Hepatocyte (in vitro differentiated cells): Measurements from ENCODE around the gene GFM1. TPM values are rescaled to one million over a fixed set of nuclear protein-coding genes. Genes with fewer than 3 reads are reported as not detected.

ENCODE experiments used
- DNase-seq: peaks from one replicate; pipeline ENCODE4 v3.0.0-alpha.2; 2016; ENCODE audit warnings: low spot score
- H2AFZ ChIP-seq: fragments of 200-600 bp; sonication (generic); 2 replicates; pipeline ENCODE4 v1.6.0; 2016; ENCODE audit warnings: antibody characterized with exemption, mild to moderate bottlenecking
- H3K27ac ChIP-seq: fragments of 200-600 bp; sonication (generic); 2 replicates; pipeline ENCODE4 v1.5.1; 2016; ENCODE audit warnings: mild to moderate bottlenecking
- H3K27me3 ChIP-seq: fragments of 200-600 bp; sonication (generic); 2 replicates; pipeline ENCODE4 v1.6.1; 2016
- H3K36me3 ChIP-seq: fragments of 200-600 bp; sonication (generic); replicated peaks from 2 replicates; pipeline ENCODE4 v1.5.1; 2016; ENCODE audit warnings: low read depth; ENCODE audit not compliant: insufficient read depth
- H3K4me1 ChIP-seq: fragments of 200-600 bp; sonication (generic); 2 replicates; pipeline ENCODE4 v1.5.1; 2016; ENCODE audit warnings: mild to moderate bottlenecking, moderate library complexity; ENCODE audit not compliant: insufficient read depth
- H3K4me2 ChIP-seq: fragments of 200-600 bp; sonication (generic); 2 replicates; pipeline ENCODE4 v1.6.0; 2016
- H3K4me3 ChIP-seq: fragments of 200-600 bp; sonication (generic); 2 replicates; pipeline ENCODE4 v1.5.1; 2016; ENCODE audit warnings: mild to moderate bottlenecking
- H3K79me2 ChIP-seq: fragments of 200-600 bp; sonication (generic); 2 replicates; pipeline ENCODE4 v1.6.0; 2017; ENCODE audit warnings: mild to moderate bottlenecking
- H3K9me2 ChIP-seq: fragments of 200-600 bp; sonication (generic); replicated peaks from 2 replicates; pipeline ENCODE4 v1.6.0; 2017; ENCODE audit warnings: mild to moderate bottlenecking; ENCODE audit not compliant: insufficient read depth
- H3K9me3 ChIP-seq: fragments of 200-600 bp; sonication (generic); 2 replicates; pipeline ENCODE4 v1.5.1; 2016; ENCODE audit warnings: low read depth, mild to moderate bottlenecking
- H4K20me1 ChIP-seq: fragments of 200-600 bp; sonication (generic); 2 replicates; pipeline ENCODE4 v1.6.0; 2016; ENCODE audit warnings: mild to moderate bottlenecking; ENCODE audit not compliant: insufficient read depth, poor library complexity, severe bottlenecking
- EZH2 ChIP-seq: fragments of 200-600 bp; sonication (generic); IDR thresholded peaks from 2 replicates; pipeline ENCODE4 v1.6.1; 2016; ENCODE audit warnings: antibody characterized with exemption, mild to moderate bottlenecking, borderline replicate concordance
- EZH2phosphoT487 ChIP-seq: fragments of 200-600 bp; sonication (generic); IDR thresholded peaks from one replicate; pipeline ENCODE4 v1.6.1; 2018; ENCODE audit warnings: antibody characterized with exemption, mild to moderate bottlenecking, low read depth, moderate library complexity; ENCODE audit not compliant: unreplicated experiment, severe bottlenecking
- WGBS: methylation state at CpG from one replicate; pipeline ENCODE4 v1.1.6; 2016; ENCODE audit warnings: low lambda C conversion rate; ENCODE audit errors: missing lambda C conversion rate; 5-methylcytosine and 5-hydroxymethylcytosine counted together
- polyA plus RNA-seq: library from polyadenylated mRNA; unstranded; fragments of >200 nt; fragmentation: Nextera tagmentation; extraction: Ambion mirVana; gene quantifications from 2 replicates; pipeline ENCODE4 v1.2.1, GENCODE V29; 2016
- small RNA-seq: library from RNA; depleted of rRNA; stranded (forward); fragments of <200 nt; gene quantifications from one replicate; pipeline ENCODE3, GENCODE V24; 2014
- total RNA-seq: library from RNA; depleted of rRNA; stranded (reverse); fragments of >200 nt; gene quantifications from 2 replicates; pipeline ENCODE4 v1.2.3, GENCODE V29; 2014
- TF ChIP-seq, protein P1 (sequence below): fragments of 200-600 bp; sonication (generic); IDR thresholded peaks from 2 replicates; pipeline ENCODE4 v1.5.1; 2016; ENCODE audit warnings: antibody characterized with exemption, mild to moderate bottlenecking; ENCODE audit not compliant: poor library complexity

GFM1 gene
- total and polyA plus RNA-seq, 2 experiments from 2014 or later = 28.0 to 60.0 TPM

DNA sequence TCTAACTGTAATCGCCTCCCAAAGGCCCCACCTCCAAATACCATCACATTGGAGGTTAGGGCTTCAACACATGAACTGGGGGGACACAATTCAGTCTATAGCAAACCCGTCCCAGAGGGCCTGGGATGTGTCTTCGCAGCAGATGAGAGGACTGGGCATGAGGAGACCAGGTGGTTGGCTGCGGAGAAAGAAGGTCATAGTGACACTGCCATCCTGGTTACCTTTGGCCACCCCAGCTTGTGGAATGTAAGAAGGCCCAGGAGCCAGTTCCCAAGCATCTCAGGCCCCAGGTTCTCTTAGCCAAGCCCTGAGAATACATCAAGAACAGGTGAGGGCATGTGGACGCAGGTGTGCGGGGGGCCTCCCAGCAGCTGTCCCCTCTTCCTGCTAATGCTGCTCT lies 94.3 kb downstream of the GFM1 start:
- H3K4me3 ChIP-seq = no peak overlapping the region
- no peaks in the 10 kb centered on the region for H3K9me3 ChIP-seq
- no peaks in the 10 kb centered on the region for H3K27me3 ChIP-seq
- no peak overlapping the region for H3K27ac ChIP-seq
- H3K9me2 ChIP-seq = no peaks in the 10 kb centered on the region
- H3K4me1 ChIP-seq = no peaks in the 10 kb centered on the region
- H3K79me2 ChIP-seq = no peaks in the 10 kb centered on the region
- H3K4me2 ChIP-seq = no peak overlapping the region
- no peaks in the 10 kb centered on the region for H4K20me1 ChIP-seq
- H2AFZ ChIP-seq = no peak overlapping the region
- no peaks in the 10 kb centered on the region for H3K36me3 ChIP-seq
- DNase-seq = no peak
- no peak for TF ChIP-seq EZH2phosphoT487
- no peak for TF ChIP-seq EZH2
- TF ChIP-seq, protein P1, sequence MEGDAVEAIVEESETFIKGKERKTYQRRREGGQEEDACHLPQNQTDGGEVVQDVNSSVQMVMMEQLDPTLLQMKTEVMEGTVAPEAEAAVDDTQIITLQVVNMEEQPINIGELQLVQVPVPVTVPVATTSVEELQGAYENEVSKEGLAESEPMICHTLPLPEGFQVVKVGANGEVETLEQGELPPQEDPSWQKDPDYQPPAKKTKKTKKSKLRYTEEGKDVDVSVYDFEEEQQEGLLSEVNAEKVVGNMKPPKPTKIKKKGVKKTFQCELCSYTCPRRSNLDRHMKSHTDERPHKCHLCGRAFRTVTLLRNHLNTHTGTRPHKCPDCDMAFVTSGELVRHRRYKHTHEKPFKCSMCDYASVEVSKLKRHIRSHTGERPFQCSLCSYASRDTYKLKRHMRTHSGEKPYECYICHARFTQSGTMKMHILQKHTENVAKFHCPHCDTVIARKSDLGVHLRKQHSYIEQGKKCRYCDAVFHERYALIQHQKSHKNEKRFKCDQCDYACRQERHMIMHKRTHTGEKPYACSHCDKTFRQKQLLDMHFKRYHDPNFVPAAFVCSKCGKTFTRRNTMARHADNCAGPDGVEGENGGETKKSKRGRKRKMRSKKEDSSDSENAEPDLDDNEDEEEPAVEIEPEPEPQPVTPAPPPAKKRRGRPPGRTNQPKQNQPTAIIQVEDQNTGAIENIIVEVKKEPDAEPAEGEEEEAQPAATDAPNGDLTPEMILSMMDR = no peak
- 98% methylated on average over 6 of the region's 6 CpGs for WGBS

DNA sequence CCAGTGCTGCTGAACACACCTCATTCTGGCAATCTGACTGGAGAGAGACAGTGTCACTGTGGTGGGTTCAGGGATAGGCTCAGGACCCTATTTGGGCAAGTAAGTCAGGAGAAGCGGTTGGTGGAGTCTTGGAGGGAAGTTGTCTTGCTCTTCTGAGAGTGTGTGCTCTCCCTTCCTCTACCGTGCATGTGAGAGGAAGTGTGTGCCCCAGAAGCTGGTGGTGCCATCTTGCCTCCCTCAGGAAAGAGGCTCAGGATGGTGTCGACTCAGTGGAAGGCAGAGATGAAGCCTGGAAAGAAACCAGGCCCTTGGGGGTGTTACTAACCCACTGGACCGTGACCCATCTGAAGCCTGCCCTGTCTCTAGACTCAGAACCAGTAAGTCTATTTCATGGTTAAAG lies 94.8 kb downstream of the GFM1 start:
- Histone ChIP-seq H3K79me2 (no peaks in the 10 kb centered on the region), H3K4me1 (no peaks in the 10 kb centered on the region), H3K27ac (no peak overlapping the region), H2AFZ (no peak overlapping the region), H3K4me2 (no peak overlapping the region), H3K27me3 (no peaks in the 10 kb centered on the region), H3K9me2 (no peaks in the 10 kb centered on the region), H3K4me3 (no peak overlapping the region), H3K36me3 (no peaks in the 10 kb centered on the region), H3K9me3 (no peaks in the 10 kb centered on the region), H4K20me1 (no peaks in the 10 kb centered on the region)
- TF ChIP-seq EZH2 (no peak), EZH2phosphoT487 (no peak)
- TF ChIP-seq, protein P1 = no peak
- WGBS = 95% methylated on average over 4 of the region's 4 CpGs
- no peak for DNase-seq

DNA sequence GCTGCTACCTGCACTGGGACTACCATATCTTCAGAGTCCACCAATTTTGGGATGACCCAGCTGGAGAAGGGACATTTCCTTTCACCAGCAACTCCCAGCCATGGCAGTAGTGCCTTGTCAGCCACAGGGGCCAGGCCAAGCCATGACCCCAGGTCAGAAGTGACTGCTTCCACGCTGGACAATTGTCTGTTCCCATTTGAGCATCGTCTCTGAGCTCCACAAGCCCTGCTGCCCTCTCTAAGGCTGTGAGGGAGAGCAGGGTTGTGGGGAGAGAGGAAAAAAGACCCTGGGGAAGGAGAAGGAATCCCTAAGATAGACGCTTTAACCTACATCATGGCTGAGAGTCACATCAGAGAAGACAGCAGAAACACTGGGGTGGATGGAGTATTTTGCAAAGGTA lies 95.3 kb downstream of the GFM1 start:
- no peaks in the 10 kb centered on the region for H3K9me2 ChIP-seq
- no peak for DNase-seq
- no peaks in the 10 kb centered on the region for H3K79me2 ChIP-seq
- no peaks in the 10 kb centered on the region for H3K27me3 ChIP-seq
- H3K4me1 ChIP-seq = no peaks in the 10 kb centered on the region
- no peak overlapping the region for H3K4me3 ChIP-seq
- H3K4me2 ChIP-seq = no peak overlapping the region
- no peaks in the 10 kb centered on the region for H4K20me1 ChIP-seq
- H3K9me3 ChIP-seq = no peaks in the 10 kb centered on the region
- no peaks in the 10 kb centered on the region for H3K36me3 ChIP-seq
- no peak overlapping the region for H3K27ac ChIP-seq
- 98% methylated on average over 3 of the region's 3 CpGs for WGBS
- H2AFZ ChIP-seq = no peak overlapping the region
- TF ChIP-seq, protein P1 = no peak
- TF ChIP-seq EZH2phosphoT487 (no peak), EZH2 (no peak)

Small RNA genes lying within 50 kb of the gene (small RNA-seq; reads per million reads assigned to genes)
- gene AC025033.1 (not detected), gene AC080013.6 (not detected)

Other genes starting within 250 kb of the GFM1 start
- 9.0 and 11.2 TPM in 2 replicates for gene MLF1, start 73.3 kb upstream of the GFM1 start, total RNA-seq
- 5.8 and 10.9 TPM in 2 replicates for gene MLF1, start 73.3 kb upstream of the GFM1 start, polyA plus RNA-seq
- gene LXN, start 28.1 kb downstream of the GFM1 start, total RNA-seq = 19.6 and 26.6 TPM in 2 replicates
- 21.3 and 24.8 TPM in 2 replicates for gene LXN, start 28.1 kb downstream of the GFM1 start, polyA plus RNA-seq
- 73.1 and 90.3 TPM in 2 replicates for gene RARRES1, start 87.9 kb downstream of the GFM1 start, total RNA-seq
- 36.9 and 40.7 TPM in 2 replicates for gene RARRES1, start 87.9 kb downstream of the GFM1 start, polyA plus RNA-seq
- gene MFSD1, start 157.5 kb downstream of the GFM1 start, total RNA-seq = 74.9 and 76.7 TPM in 2 replicates
- gene MFSD1, start 157.5 kb downstream of the GFM1 start, polyA plus RNA-seq = 57.8 and 58.6 TPM in 2 replicates